Measurements from ENCODE around the gene P2RX3. TPM values are rescaled to one million over a fixed set of nuclear protein-coding genes. Genes with fewer than 3 reads are reported as not detected.
"Not testable (repeated sequence)": the region's sequence is repeated elsewhere in the genome, so short reads cannot be mapped to it uniquely, and the experiment has no call there.

Gene P2RX3
- total RNA-seq, 1 experiment from 2014 or later, result not detected

DNA sequence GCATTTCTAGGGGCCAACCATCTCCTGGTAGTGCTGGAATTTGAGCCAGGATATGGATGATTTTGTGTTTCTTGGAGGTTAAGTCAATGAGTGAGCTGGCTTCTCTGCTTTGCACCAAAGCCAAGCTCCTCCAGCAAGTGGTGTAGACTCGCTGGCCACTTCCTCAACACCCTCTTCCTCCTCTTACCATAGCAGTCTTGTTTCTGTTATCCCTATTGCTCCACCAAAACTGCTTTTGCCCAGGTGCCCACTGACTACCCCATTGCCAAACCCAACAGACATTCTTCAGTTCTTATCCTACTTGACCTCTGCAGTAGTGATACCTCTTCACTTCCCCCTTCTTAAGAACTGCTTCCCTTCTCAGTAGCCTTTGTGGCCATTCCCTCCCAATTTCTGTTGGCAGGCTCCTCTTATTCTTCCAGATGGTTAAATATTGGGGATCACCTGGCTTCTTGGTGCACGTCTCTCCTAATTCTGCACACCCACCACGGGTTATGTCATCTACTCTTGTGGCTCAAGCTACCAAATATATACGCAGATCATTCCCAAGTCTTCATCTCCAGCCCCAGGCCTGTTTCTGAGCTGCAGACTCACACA lies 59.3 kb downstream of the P2RX3 start:
- no peak for DNase-seq (ENCODE audit: low spot score)

DNA sequence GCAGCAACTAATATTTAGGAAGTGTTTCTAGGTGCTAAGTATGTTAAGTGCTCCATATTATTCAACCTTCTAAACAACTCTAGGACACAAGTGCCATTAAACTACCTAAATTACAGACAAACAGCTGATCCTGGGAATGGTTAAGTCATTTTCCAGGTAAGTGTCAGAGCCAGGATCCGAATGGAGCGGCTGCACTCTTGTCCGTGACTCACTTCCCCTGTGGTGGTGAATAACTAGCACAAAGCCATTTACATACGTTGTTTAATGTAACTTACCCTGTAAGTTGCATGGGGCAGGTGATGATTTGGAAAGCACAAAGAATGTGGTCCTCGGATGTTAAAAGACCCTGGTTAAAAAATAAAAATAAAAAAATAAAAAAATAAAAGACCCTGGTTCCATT lies 61.1 kb downstream of the P2RX3 start:
- DNase-seq (ENCODE audit: low spot score), result no peak

DNA sequence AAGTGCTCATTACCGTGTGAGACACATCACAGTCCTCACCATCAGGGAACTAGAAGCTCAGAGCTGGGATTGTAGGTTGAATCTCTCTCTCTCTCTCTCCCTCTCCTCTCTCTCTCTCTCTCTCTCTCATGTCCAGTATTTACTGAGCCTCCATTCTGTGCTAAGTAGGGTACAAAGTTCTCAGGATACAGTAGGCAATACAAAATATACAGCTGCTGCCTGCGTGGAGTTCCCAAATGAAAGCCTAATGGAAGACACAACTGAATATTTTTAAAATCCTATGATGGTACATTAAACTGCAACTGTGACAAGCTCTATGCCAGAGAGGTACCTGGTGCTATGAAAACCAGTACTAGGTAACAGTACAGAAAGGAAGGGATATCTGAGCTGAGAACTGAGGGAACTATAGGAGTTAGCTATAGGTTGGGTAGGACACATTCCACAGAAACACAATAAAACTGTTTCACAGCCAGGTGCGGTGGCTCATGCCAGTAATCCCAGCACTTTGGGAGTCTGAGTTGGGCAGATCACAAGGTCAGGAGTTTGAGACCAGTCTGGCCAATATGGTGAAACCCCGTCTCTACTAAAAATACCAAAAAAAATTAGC lies 61.9 kb downstream of the P2RX3 start:
- DNase-seq (ENCODE audit: low spot score), result no peak

DNA sequence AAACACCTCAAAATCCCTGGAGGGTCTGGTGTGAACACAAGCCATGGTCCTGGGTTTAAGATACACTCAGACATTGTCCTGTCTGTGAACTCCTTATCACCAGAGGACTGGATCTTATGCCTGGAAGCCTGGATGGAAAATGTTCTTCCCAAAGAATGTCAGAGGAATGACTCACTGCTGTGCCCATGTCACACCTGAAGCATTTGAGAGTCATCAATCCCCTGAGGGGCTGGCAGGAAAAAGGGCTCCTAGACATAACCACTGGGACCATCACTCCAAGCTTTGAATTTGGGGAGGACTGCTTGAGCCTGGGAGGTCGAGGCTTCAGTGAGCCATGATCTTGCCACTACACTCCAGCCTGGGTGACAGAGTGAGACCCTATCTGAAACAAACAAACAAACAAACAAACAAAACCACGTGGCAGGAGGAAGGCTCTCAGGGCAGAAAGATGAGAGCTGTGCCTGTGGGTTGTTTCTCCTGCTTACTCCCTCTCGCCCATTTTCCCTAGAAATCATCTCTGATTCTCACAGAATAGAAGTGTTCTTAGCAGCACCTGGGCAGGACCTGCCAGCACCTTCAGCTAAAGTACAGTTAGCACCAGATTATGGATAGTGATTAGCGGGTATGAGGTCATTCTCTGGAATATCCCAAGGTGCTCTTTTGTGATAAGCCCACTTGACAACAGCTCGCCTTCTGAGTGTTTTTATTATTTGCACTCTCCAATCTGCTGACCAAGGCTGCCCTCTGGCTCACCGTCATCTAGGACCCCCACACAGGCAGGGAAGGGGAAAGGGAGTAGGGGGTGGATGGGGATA lies 64.2 kb downstream of the P2RX3 start:
- DNase-seq (ENCODE audit: low spot score), result no peak

DNA sequence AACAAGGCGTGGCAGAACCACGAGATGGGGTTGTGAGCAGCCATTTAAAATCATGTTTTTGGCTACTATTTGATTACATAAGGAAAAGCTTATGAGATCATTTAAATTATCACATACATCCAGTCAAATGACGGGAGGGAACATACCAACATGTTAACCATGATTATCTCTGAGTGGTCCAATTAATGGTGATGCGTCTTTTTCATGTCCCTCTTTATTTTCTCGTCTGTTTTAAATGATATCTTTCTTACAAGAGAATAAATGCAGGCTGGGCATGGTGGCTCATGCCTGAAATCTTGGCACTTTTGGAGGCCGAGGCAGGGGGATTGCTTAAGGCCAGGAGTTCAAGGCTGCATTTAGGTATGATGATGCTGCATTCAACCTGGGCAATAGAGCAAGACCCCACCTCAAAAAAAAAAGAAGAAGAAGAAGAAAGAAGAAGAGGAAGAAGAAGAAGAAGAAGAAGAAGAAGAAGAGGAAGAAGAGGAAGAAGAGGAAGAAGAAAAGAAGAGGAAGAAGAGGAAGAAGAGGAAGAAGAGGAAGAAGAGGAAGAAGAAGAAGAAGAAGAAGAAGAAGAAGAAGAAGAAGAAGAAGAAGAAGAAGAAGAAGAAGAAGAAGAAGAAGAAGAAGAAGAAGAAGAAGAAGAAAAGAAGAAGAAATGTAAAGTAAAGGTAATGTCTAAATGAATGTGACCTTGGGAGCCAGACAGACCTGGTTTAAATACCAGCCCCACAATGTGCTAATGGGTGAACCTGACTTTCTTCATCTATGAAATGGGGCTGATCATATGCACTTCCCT lies 65.0 kb downstream of the P2RX3 start:
- DNase-seq (ENCODE audit: low spot score), result not testable (repeated sequence)

DNA sequence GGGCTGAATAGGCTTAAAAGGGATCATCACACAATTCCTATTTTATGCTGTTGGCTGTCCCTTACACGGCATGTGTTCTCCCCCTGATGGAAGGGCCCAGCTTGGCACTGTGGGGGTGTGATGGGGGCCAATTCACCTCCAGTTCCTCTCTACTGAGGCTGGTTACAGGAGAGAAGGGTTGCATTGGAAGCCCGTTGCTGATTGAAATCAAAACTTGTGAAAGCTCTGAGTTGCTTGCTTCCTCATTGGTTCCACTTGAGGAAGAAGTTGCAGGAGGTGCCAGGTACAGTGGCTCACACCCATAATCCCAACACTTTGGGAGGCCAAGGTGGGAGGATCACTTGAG lies 65.6 kb downstream of the P2RX3 start:
- no peak for DNase-seq (ENCODE audit: low spot score)

DNA sequence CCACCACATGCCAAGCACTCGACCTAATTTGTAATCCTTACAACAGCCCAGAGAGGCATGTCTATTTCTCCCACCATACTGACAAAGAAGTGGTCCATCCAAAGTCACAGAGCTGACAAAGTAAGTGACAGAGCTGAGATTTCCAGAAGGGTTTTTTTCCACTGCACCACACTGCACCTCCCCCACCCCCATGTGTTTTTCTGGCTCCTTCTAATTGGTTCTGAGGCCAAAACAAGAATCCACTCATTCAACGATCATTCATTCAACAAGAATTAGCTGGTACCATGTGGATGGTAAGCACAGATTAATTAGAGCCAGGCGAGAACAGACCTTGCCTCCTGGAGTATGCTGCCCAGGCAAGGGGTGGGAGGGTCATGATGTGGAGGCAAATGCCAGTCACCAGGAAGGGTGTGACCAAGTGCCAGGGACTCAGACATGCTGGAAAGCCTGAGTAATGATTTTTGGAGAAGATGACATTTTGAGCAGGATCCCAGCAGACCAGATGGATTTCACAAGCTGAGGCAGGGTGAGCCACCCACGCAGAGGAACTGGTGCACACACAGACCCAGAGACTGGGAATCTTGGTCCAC lies 67.2 kb downstream of the P2RX3 start:
- DNase-seq (ENCODE audit: low spot score), result no peak

DNA sequence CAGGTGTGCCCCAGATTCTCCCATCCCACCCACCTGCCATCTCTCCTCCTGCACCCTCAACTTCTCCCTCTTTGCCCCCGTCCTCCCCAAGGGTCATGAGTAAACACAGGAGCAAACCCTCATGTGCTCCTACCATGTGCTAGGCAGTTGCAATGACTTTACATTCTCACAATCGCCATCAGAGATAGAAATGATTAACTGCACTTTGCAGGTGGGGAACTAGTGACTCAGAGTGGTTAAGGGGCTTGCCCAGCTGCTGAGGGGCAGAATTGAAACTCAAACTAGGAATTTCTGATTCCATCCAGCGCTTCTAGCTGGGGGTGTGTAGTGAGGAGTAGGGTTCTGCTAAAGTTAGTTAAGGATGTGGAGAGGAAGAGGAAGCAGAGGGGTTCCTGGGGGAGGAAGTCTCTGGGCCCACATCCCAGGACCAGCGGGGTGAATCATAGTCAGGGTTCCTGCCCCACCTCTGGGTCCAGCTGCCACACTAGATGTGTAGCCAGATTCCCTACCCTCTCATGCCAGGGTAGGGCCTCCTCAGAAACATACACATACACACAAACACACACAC lies 68.3 kb downstream of the P2RX3 start:
- DNase-seq (ENCODE audit: low spot score), result no peak

DNA sequence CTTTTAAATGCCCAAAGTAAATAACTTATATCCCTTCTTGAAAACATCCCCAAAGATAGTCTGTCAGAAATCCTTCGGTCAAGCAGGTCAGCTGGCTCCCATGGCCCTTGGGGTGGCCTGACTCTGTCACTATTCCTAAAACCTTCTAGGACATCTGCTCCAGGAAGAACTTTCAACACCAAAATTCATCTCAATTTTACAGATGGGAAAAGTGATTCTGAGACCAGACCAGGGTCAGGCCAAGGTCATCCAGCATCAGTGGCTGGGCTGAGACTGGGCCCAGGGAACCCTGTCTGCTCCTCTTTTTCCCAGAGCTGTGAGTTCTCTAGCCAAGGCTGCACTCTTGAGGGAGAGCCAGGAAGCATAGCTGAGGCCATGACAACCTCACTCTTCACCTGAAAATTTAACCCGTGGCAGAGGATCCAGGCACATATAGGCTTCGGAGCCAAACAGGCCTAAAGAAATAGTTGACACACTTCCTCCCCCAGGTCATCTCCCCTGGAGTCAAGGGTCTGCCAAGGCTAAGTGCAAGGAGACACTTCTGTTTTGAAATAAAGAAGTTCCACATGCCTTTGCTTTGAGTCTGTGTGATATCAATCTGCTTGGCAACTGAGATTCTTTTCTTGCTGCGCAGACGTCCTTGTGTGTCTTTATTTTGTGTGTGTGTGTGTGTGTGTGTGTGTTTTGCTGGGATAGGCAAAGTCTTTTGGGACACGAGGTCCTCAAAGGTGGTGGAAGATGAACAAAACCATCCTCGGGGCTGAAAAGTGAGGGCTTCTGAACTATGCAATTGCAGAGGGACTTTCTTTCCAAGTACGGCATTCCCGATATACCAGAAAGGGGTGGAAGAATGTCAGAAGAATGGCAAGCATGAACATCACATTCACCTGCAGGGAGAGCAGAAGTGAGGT lies 69.1 kb downstream of the P2RX3 start:
- DNase-seq (ENCODE audit: low spot score), result no peak

DNA sequence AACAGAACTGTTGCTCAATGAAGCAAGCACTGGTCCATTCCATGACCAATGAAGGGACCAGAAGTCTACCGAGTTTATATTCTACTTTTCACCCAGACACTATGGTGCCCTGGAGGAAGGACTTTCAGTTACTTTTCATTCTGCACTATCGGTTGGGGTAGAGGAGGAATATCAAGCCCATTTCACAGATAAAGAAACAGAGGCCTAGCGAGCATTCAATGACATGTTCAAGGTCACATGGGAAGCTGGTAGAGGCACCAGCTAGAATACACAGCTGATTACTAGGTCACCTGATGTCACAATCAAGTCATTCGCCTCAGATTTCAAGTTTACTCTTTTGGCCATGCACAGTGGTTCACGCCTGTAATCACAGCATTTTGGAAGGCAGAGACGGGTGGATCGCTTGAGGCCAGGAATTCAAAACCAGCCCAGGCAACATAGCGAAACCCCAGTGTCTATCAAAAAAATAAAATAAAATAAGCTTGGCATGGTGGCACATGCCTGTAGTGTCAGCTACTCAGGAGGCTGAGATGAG lies 69.9 kb downstream of the P2RX3 start:
- no peak for DNase-seq (ENCODE audit: low spot score)

DNA sequence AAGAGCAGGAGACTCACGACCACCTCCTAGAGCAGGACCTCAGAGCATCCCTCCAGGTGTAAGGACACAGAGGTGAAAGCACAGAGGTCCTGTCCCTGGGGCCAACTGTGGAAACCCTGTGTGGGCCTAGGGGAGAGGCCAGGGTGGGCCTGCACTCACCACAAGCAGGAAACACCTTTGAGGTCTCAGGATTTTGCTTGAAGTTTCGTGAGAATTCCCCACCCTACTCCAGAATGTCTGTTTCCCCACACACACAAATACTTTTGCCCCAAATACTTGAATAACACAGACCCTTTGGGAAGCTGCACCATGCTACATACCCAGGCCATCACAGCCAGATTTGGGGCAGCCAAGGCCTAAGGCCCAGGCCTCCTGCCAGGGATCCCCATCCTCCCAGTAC lies 70.6 kb downstream of the P2RX3 start:
- DNase-seq (ENCODE audit: low spot score), result no peak

DNA sequence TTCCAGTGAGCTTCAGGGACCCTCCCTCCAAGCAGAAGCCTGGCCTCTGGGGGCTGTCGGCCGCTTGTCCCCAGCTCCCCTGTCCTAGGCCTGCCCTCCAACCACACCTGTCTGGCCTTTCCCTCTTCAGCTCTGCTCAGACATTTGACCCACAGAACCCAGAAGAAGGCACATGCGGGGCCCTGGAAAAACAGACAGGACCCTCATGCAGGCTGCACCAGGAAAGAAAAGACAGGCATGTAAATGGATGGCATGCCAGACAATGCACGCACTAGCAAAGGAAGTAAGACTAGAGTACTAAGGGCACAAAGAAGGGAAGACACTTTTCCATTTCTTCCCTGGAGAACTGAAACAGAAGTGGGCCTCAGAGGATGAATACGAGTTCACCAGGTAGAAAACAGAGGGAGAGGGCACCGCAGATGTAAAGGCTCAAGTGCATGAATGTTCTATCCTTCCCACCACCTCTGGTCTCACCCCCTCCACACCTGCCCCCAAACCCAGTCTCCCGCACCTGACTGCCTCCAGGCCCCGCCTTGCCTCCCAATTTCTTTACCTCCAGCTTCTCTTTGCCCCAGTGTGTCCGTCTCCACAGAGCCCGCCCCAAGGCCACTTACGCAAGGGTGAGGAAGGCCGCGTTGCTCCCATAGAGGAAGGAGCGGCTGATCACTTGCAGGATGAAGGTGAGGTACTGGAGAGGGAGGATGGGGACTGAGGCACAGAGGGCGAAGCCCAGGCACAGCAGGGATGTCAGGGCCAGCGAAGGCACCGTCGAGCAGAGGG lies 71.4 kb downstream of the P2RX3 start:
- DNase-seq (ENCODE audit: low spot score), result no peak

DNA sequence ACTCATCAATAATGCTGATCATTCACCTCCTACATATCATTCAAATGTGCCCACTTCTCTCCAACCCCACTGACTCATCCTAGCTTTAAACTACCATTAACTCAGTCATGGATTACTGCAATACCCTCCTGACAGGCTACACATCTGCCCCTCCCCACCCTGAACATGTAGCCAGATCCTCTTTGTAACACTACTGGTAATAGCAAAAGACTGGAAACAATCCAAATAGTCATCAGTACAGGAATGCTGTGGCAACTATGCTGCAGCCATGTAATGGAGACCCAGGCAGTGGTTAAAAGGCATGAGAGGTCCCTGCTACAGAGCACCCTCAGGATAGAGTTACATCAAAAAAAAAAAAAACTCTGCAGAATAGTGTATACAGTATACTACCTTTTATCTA lies 72.1 kb downstream of the P2RX3 start:
- DNase-seq (ENCODE audit: low spot score), result no peak

DNA sequence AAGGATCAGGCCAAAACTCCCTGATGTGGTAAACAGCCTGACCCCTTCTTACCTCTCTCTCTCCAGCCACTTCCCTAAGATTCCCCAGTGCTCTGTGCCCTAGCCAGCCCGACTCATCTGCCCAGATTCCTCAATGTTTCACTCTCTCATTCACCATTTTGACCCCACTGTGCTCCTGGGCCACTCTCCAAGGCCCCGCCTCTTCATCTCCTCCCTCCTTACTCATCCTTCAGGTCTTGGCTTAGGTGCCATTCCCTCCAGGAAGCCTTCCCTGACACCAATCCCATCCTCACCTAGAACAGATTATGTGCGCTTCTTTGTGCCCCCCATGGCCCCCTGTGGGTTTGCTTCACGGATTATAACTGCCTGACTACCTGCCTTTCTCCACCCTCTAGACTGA lies 75.5 kb downstream of the P2RX3 start:
- no peak for DNase-seq (ENCODE audit: low spot score)

DNA sequence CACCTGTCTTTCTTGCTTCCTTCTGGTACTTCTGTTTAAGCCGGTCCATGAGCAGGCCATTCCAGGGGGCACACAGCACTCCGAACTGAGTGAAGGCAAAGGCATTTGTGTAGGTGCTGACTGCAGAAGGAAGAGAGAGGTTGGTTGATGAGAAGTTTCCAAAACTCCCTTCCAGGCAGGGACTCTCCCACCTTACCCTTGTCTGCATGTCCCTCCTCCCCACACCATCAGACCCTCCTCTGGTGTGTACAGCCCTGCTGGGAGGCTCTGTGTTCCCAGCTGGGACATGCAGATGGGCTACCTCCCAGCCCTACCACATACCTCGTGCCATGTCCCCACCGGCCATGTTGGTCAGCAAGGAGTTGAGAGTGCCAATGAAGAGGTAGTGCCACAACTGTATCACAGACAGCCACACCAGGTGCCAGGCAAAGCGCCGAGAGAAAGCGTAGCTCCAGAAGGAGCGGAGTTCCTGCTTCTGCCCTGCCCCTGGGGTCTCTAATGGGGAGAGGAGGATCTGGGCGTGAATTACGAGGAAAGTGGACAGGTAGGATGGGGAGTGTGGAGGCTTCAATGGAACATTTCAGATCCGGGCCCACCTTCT lies 76.6 kb downstream of the P2RX3 start:
- no peak for DNase-seq (ENCODE audit: low spot score)

DNA sequence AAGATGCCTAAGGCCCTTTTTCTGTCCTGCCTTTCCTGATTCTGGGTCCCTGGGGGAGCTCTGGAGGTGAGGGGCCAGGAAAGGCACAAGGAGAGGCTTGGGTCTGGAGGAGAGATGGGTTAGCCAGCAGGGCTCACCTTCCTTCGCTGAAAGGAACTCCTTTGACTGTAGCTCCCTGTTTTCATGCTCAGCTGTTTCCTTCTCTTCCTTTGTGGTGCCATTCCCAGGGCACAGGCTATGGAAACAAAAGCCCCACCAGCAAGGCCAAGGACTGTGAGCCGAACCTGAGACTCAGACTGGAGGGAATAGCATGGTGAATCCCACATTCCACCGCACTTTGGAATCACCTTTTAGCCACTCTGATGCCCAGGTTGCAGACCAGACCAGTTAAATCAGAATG lies 78.3 kb downstream of the P2RX3 start:
- DNase-seq (ENCODE audit: low spot score), result no peak

DNA sequence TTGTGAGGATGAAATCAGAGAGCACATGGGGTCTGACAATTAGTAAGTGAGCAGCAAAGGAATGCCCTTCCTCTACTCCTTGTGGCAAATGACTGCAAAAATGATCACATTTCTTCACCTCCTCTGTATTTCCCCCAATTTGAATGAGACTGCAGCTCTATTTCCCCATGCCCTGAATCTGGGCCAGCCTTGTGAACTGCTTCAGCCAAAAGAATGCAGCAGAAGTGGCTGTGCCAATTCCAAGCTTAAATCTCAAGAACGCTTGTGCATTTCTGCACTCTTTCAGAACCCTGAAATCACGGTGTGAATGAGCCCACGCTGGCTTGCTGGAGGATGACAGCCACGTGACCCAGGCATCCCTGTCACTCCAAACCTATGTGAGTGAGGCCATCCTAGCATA lies 78.9 kb downstream of the P2RX3 start:
- DNase-seq (ENCODE audit: low spot score), result no peak

DNA sequence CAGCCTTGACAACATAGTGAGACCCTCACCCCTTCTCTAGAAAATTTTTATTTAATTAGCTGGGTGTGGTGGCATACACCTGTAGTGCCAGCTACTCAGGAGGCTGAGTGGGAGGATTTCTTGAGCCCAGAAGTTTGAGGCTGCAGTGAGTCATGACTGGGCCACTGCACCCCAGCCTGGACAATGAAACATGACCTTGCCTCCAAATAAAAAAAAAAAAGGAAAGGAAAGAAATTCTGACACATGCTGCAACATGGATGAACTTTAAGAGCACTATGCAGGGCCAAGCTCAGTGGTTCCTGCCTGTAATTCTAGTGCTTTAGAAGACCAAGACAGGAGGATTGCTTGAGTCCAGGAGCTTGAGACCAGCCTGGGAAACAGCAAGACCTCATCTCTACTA lies 80.0 kb downstream of the P2RX3 start:
- DNase-seq (ENCODE audit: low spot score), result no peak

DNA sequence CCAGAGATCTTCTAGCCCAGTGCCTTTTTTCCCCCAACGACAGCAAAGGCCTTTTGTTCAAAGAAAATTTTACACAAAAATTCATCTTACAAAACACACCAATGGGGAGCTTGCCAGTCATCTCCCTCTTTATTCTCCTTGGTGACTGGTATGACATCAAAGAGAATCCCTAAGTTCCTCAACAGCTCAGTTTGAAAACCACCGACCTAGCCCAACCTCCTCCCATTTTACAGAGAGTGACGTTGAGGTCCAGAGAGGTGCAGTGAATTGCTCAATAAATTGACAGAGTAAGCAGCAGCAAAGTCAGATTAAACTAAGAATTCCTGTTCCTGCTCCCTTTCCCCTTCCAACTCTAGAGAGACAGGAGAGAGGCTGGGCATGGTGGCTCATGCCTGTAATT lies 81.0 kb downstream of the P2RX3 start:
- no peak for DNase-seq (ENCODE audit: low spot score)

Measured in HT-29 (cell line).